ENCODE results near the gene SP1. TPM values are rescaled to one million over a fixed set of nuclear protein-coding genes. Genes with fewer than 3 reads are reported as not detected.
"Not testable (repeated sequence)": the region's sequence is repeated elsewhere in the genome, so short reads cannot be mapped to it uniquely, and the experiment has no call there.

SP1 gene
- total RNA-seq, 1 experiment from 2014 or later = 76.8 TPM

DNA sequence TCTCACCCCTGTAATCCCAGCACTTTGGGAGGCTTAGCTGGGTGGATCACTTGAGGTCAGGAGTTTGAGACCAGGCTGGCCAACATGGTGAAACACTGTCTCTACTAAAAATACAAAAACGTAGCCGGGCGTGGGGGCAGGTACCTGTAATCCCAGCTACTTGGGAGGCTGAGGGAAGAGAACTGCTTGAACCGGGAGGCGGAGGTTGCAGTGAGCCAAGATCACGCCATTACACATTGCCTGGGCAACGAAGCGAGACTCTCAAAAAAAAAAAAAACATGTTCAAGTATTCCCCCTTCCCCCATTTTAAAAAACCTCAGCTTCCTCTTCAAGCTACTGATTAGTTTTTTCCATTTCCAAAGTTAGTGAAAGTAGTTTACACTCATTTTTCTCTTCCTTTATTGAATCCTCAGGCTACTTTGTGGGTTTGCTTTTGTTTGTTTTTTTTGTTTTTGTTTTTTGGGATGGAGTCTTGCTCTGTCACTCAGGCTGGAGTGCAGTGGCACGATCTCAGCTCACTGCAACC, 37.4 kb downstream of the SP1 start:
- DNase-seq; H2BK12ac ChIP-seq (ENCODE audit: insufficient read length, low read depth, low read length); H3K27ac ChIP-seq (ENCODE audit: insufficient read length, low read depth, low read length); H4K91ac ChIP-seq (ENCODE audit: insufficient read length, low read depth, low read length); H2BK15ac ChIP-seq (ENCODE audit: low read depth, low read length); H3K9me3 Mint-ChIP-seq; H3K18ac ChIP-seq (ENCODE audit: insufficient read length, low read depth, low read length); H2AK5ac ChIP-seq (ENCODE audit: insufficient read length, low read length); H2BK20ac ChIP-seq (ENCODE audit: low read depth, low read length, poor library complexity, severe bottlenecking); H2BK5ac ChIP-seq (ENCODE audit: insufficient read length, low read length); H3K79me2 ChIP-seq (ENCODE audit: insufficient read depth, low read length); H3K27me3 ChIP-seq (ENCODE audit: insufficient read depth, low read length); H4K8ac ChIP-seq (replicated peaks; ENCODE audit: insufficient read length, low read depth, low read length); H3K79me1 ChIP-seq (ENCODE audit: insufficient read depth, low read depth, low read length, poor library complexity, severe bottlenecking); H3K4ac ChIP-seq (ENCODE audit: low read depth, low read length); H3K14ac ChIP-seq (ENCODE audit: insufficient read depth, low read length); H3K36me3 Mint-ChIP-seq (ENCODE audit: insufficient read depth in 1 of 3, low read depth in 3 of 3); H4K20me1 ChIP-seq (ENCODE audit: control insufficient read depth, insufficient read depth, insufficient read length); H3K9ac ChIP-seq (ENCODE audit: extremely low read depth, insufficient read length, low read length); H3K4me2 ChIP-seq (ENCODE audit: insufficient read depth, insufficient read length, low read length); H3K23me2 ChIP-seq (ENCODE audit: insufficient read length, low read depth, low read length, poor library complexity, severe bottlenecking); H3K4me1 ChIP-seq (ENCODE audit: insufficient read depth, low read length); H4K5ac ChIP-seq (ENCODE audit: insufficient read length, low read depth, low read length); H3K56ac ChIP-seq (ENCODE audit: insufficient read length, low read depth, low read length); H3K27me3 Mint-ChIP-seq (ENCODE audit: low read depth); H3T11ph ChIP-seq (ENCODE audit: low read length); H3K27ac Mint-ChIP-seq; H3K4me3 Mint-ChIP-seq; H2AFZ ChIP-seq (ENCODE audit: low read length); H2BK120ac ChIP-seq (ENCODE audit: low read depth, low read length, poor library complexity, severe bottlenecking); H3K23ac ChIP-seq (ENCODE audit: insufficient read length, low read depth, low read length); H3K9me3 ChIP-seq (ENCODE audit: control insufficient read depth, low read depth, low read length): not testable (repeated sequence)
- H3K4me1 Mint-ChIP-seq = peaks cover 29% of the 10 kb centered on the region in 2 experiments
- no CpG with 5 or more reads among the region's 9 CpGs for WGBS (ENCODE audit: extremely low coverage, insufficient read length, low lambda C conversion rate)

Data from H9 (cell line).